T-helper 1 cell treated with Interleukin-12 subunit alpha and Interleukin-12 subunit beta and Interleukin-4 antibody, amounts not matched to agents 30 ng/mL and 1 ng/mL, for 36 hours (primary cell): ENCODE data around the gene NR5A2. TPM values are rescaled to one million over a fixed set of nuclear protein-coding genes. Genes with fewer than 3 reads are reported as not detected.

Source experiments
- intact Hi-C: fragments of 100-400 bp; cut with micrococcal nuclease; formaldehyde crosslinking; loops from one replicate; pipeline ENCODE4 v1.15.1; 2024
- total RNA-seq: library from RNA; stranded (reverse); gene quantifications from 2 replicates; pipeline ENCODE4 v1.2.3, GENCODE V29; 2022

NR5A2 gene
- total RNA-seq: 0.32 and 0.42 TPM in 2 replicates

GRCh38 chr1:200027264-200027823, at the start of gene NR5A2:
NR5A2 (plus strand) TSS chr1:200027710; CDS start chr1:200027848, 138 bp downstream.
- intact Hi-C loops: no loop called here

- intact Hi-C loops: no loop called here
Measured at GRCh38 chr1:199978408-199978940, 49.0 kb upstream of the NR5A2 start.

- intact Hi-C loops: no loop called here
Measured at GRCh38 chr1:199979071-199979470, 48.4 kb upstream of the NR5A2 start.

GRCh38 chr1:199981584-199981983, 45.9 kb upstream of the NR5A2 start:
- intact Hi-C loops: no loop called here

GRCh38 chr1:199982606-199983005, 44.9 kb upstream of the NR5A2 start:
- intact Hi-C loops: no loop called here

- intact Hi-C loops: no loop called here
Measured at GRCh38 chr1:199983531-199983930, 44.0 kb upstream of the NR5A2 start.

- intact Hi-C loops: no loop called here
Measured at GRCh38 chr1:199995096-199995685, 32.3 kb upstream of the NR5A2 start.

GRCh38 chr1:200005165-200005564, 22.3 kb upstream of the NR5A2 start:
- intact Hi-C loops: no loop called here

GRCh38 chr1:200006711-200007110, 20.8 kb upstream of the NR5A2 start:
- intact Hi-C loops: no loop called here

GRCh38 chr1:200015811-200016210, 11.7 kb upstream of the NR5A2 start:
- intact Hi-C loops: no loop called here

- intact Hi-C loops: no loop called here
Measured at GRCh38 chr1:200021577-200022238, 5.8 kb upstream of the NR5A2 start.

- intact Hi-C loops: no loop called here
Measured at GRCh38 chr1:200022239-200022804, 5.2 kb upstream of the NR5A2 start.

- intact Hi-C loops: loop anchor here (2.0 kb wide), 1 partner anchor 14 kb away; no protein-coding TSS in a partner anchor
Measured at GRCh38 chr1:200028586-200029034, 1.1 kb downstream of the NR5A2 start.

- intact Hi-C loops: loop anchor here (2.0 kb wide), 1 partner anchor 14 kb away; no protein-coding TSS in a partner anchor
Measured at GRCh38 chr1:200029035-200029821, 1.7 kb downstream of the NR5A2 start.

- intact Hi-C loops: loop anchor here (2.0 to 10.0 kb wide), 2 partner anchors 13 to 455 kb away; no protein-coding TSS in a partner anchor
Measured at GRCh38 chr1:200029822-200030152, 2.3 kb downstream of the NR5A2 start.

GRCh38 chr1:200030791-200031190, 3.3 kb downstream of the NR5A2 start:
- intact Hi-C loops: loop anchor here (10.0 kb wide), 1 partner anchor 454 kb away; no protein-coding TSS in a partner anchor

- intact Hi-C loops: loop anchor here (10.0 kb wide), 1 partner anchor 451 kb away; no protein-coding TSS in a partner anchor
Measured at GRCh38 chr1:200033511-200034261, 6.2 kb downstream of the NR5A2 start.

GRCh38 chr1:200034262-200034557, 6.7 kb downstream of the NR5A2 start:
- intact Hi-C loops: loop anchor here (10.0 kb wide), 1 partner anchor 451 kb away; no protein-coding TSS in a partner anchor

- intact Hi-C loops: loop anchor here (10.0 kb wide), 1 partner anchor 450 kb away; no protein-coding TSS in a partner anchor
Measured at GRCh38 chr1:200034761-200035396, 7.4 kb downstream of the NR5A2 start.
